GM12878 (cell line): ENCODE measurements around the gene MORC3. TPM values are rescaled to one million over a fixed set of nuclear protein-coding genes. Genes with fewer than 3 reads are reported as not detected.
"Not testable (repeated sequence)": the region's sequence is repeated elsewhere in the genome, so short reads cannot be mapped to it uniquely, and the experiment has no call there.

ENCODE experiments used
- ATAC-seq: fragments of 200-7000 bp; cut with Tn5 transposase; 3 replicates; pipeline ENCODE4 v1.9.1; 2020; ENCODE audit warnings: mild to moderate bottlenecking, moderate library complexity
- BruUV-seq: library from RNA; stranded (reverse); fragments of 400-500 nt; replicated peaks from 2 replicates; lab custom pipeline; 2021; lab: Mats Ljungman, UMichigan
- CTCF ChIA-PET: fragments of 300-600 bp; sonication (Branson Sonifier 250); formaldehyde crosslinking; extraction: SDS; loops from one replicate; lab custom pipeline; 2021; ENCODE audit warnings: inconsistent platforms; lab: Yijun Ruan, JAX
- POLR2A ChIA-PET: fragments of 350-600 bp; formaldehyde crosslinking; extraction: SDS; loops from one replicate; lab custom pipeline; 2021; ENCODE audit warnings: inconsistent platforms; lab: Charles Lee
- RAD21 ChIA-PET: fragments of 300-600 bp; sonication (Branson Sonifier 250); formaldehyde crosslinking; loops from one replicate; lab custom pipeline; 2023; ENCODE audit warnings: antibody characterized with exemption; ENCODE audit not compliant: unreplicated experiment; lab: Charles Lee
- SMC1A ChIA-PET: fragments of 300-600 bp; sonication (Branson Sonifier 250); formaldehyde crosslinking; loops from one replicate; lab custom pipeline; 2023; ENCODE audit not compliant: unreplicated experiment, uncharacterized antibody; lab: Charles Lee
- DNase-seq: peaks from one replicate; pipeline ENCODE4 v3.0.0-alpha.2; 2011; ENCODE audit warnings: low read depth, low spot score
- FAIRE-seq: peaks from 3 replicates; lab custom pipeline; 2011; peaks lifted over from hg19 to GRCh38; lab: Jason Lieb, UNC
- H2AFZ ChIP-seq: 2 replicates; pipeline ENCODE4 v1.6.0; 2011; ENCODE audit warnings: low read depth, low read length, control low read depth; ENCODE audit not compliant: control insufficient read depth
- H3K27ac ChIP-seq: 2 replicates; pipeline ENCODE4 v1.5.1; 2011; ENCODE audit warnings: control low read depth; ENCODE audit not compliant: control insufficient read depth, insufficient read depth
- H3K27me3 ChIP-seq, 2 experiments: replicated peaks in 1 of 2; 2 replicates each; pipeline versions ENCODE4 v1.6.0 to v1.6.1; 2011; ENCODE audit warnings: low read length in 1 of 2; ENCODE audit not compliant: control insufficient read depth in 2 of 2, insufficient read depth in 2 of 2
- H3K36me3 ChIP-seq, 2 experiments: 2 replicates each; pipeline ENCODE4 v1.5.1; 2011; ENCODE audit warnings: low read length in 1 of 2; ENCODE audit not compliant: control insufficient read depth in 2 of 2, insufficient read depth in 2 of 2
- H3K4me1 ChIP-seq: 2 replicates; pipeline ENCODE4 v1.6.1; 2011; ENCODE audit warnings: mild to moderate bottlenecking, low read length, moderate library complexity, mixed read lengths; ENCODE audit not compliant: control insufficient read depth, insufficient read depth
- H3K4me2 ChIP-seq: 2 replicates; pipeline ENCODE4 v1.6.0; 2011; ENCODE audit warnings: control low read depth; ENCODE audit not compliant: control insufficient read depth, insufficient read depth
- H3K4me3 ChIP-seq: fragments of 200-600 bp; sonication (generic); 2 replicates; pipeline ENCODE4 v1.5.1; 2016
- H3K79me2 ChIP-seq: 2 replicates; pipeline ENCODE4 v1.6.0; 2011; ENCODE audit warnings: low read length; ENCODE audit not compliant: control insufficient read depth, insufficient read depth
- H3K9ac ChIP-seq: 2 replicates; pipeline ENCODE4 v1.8.0; 2011; ENCODE audit warnings: low read length, control low read depth, mixed read lengths; ENCODE audit not compliant: control insufficient read depth, insufficient read depth
- H3K9me3 ChIP-seq: replicated peaks from 3 replicates; pipeline ENCODE4 v1.5.1; 2011; ENCODE audit warnings: mild to moderate bottlenecking, low read length; ENCODE audit not compliant: control insufficient read depth, insufficient read depth
- H4K20me1 ChIP-seq: 2 replicates; pipeline ENCODE4 v1.6.0; 2011; ENCODE audit not compliant: control insufficient read depth, insufficient read depth
- FOXM1 ChIP-seq: IDR thresholded peaks from 2 replicates; pipeline ENCODE4 v1.6.1; 2012; ENCODE audit warnings: low read depth, mild to moderate bottlenecking, inconsistent platforms, low read length, moderate library complexity
- NFYA ChIP-seq: IDR thresholded peaks from 2 replicates; pipeline ENCODE4 v1.6.1; 2011; ENCODE audit warnings: low read depth, mild to moderate bottlenecking, low read length, improper control_type of control experiment, borderline replicate concordance
- SIN3A ChIP-seq: IDR thresholded peaks from 2 replicates; pipeline ENCODE4 v1.6.1; 2012; ENCODE audit warnings: low read depth, low read length, improper control_type of control experiment
- WGBS: methylation state at CpG from one replicate; pipeline ENCODE4 v1.1.6; 2016; ENCODE audit warnings: low lambda C conversion rate; ENCODE audit not compliant: insufficient replicate concordance, insufficient coverage; ENCODE audit errors: missing lambda C conversion rate; 5-methylcytosine and 5-hydroxymethylcytosine counted together
- in situ Hi-C: fragments of 300-500 bp; cut with MboI; formaldehyde crosslinking; loops from 9 replicates; pipeline ENCODE4 v1.14.3; 2018; ENCODE audit warnings: mixed read lengths
- intact Hi-C: fragments of 100-400 bp; cut with micrococcal nuclease; formaldehyde crosslinking; loops from one replicate; pipeline ENCODE4 v1.14.2; 2022; ENCODE audit not compliant: unreplicated experiment
- polyA plus RNA-seq, 11 experiments: library from polyadenylated mRNA; depleted of rRNA in 4 of 11; unstranded in 6 of 11; stranded (reverse) in 5 of 11; fragments of >200 nt; fragmentation: Nextera tagmentation in 4 of 11; fragmentation: Illumina TruSeq in 1 of 11; extraction: Ambion mirVana in 4 of 11; extraction: Trizol in 1 of 11; gene quantifications; 1 replicate in 1 of 11; 2 replicates in 10 of 11; pipeline versions ENCODE4 v1.2.1 to v1.2.3, GENCODE V29; 2011 to 2016; ENCODE audit warnings: inconsistent platforms in 2 of 11, missing spikeins in 2 of 11, low read depth in 1 of 11
- total RNA-seq, 4 experiments: library from RNA; depleted of rRNA in 3 of 4; stranded (reverse); fragments of >200 nt in 3 of 4; fragmentation: Illumina TruSeq in 1 of 4; extraction: Trizol in 1 of 4; gene quantifications; 2 replicates each; pipeline versions ENCODE4 v1.2.1 to v1.2.3, GENCODE V29; 2013 to 2021

The MORC3 gene
- total and polyA plus RNA-seq, 10 of the 15 experiments (the other 5 are each of a cell fraction or from before 2014, with no cell fraction given), result 5.5 to 29.9 (median 16.3) TPM

DNA sequence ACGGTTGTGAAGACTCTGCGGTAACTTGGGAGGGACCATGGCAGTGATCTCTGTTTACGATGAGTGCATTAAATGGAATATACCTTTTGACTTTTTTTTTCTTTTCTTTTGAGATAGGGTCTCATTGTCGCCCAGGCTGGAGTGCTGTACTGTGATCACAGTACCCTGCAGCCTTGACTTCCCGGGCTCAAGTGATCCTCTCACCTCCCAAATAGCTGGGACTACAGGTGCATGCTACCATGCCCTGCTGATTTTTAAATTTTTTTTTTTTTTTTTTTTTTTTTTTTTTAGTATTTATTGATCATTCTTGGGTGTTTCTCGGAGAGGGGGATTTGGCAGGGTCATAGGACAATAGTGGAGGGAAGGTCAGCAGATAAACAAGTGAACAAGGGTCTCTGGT is 71.7 kb downstream of the MORC3 start:
- POLR2A ChIA-PET, DNase-seq, BruUV-seq, H3K79me2 ChIP-seq, SMC1A ChIA-PET, in situ Hi-C loops, H3K9me3 ChIP-seq, H3K4me1 ChIP-seq, H3K27ac ChIP-seq, H3K27me3 ChIP-seq, FAIRE-seq, ATAC-seq, H3K36me3 ChIP-seq, H4K20me1 ChIP-seq, H2AFZ ChIP-seq, H3K4me2 ChIP-seq, RAD21 ChIA-PET, H3K9ac ChIP-seq, intact Hi-C loops, H3K4me3 ChIP-seq: not testable (repeated sequence)
- WGBS, result 97% methylated on average over 5 of the region's 6 CpGs
- CTCF ChIA-PET, result interaction anchor here (1.7 kb wide), 1 partner anchor 250 kb away, joined by 8 read pairs; no protein-coding TSS in a partner anchor

DNA sequence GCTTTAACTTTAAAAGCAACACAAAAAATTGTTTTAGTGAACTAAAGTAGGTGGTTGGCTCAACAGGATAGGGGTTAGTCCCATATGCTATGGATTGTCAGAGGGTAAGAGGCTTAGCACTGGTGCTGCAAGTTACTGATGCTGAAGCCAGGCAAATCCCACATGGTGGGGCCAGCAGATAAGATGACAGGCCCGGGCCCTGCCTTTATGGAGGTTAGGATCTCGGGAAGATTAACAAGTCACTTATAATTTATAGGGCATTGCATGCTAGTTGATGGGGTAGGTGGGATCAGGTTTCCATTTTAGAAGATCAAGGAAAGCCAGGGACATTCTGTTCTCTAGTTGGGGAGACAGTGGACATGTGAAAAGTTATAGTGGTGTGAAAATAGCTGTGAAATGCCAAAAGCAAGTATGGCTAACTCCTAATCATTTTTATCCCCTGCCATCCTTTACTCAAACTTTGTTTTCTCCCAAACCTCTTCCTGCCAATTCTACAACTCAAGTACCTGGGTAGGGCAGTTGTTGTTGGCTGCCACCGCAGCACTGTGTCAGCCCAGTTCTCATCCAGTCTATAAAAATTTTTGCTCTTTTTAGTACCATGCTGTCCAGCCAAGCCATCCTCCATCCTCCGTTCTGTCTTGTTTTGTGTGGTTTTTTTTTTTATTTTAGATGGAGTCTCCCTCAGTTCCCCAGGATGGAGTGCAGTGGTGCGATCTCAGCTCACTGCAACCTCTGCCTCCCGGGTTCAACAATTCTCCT is 75.5 kb downstream of the MORC3 start:
- in situ Hi-C loops, result no loop called here
- 96% methylated on average over 6 of the region's 6 CpGs for WGBS
- no peak for FAIRE-seq

More for the DNA sequence above, 75.5 kb downstream of the MORC3 start:
- no peak overlapping the region for H3K4me2 ChIP-seq
- TF ChIP-seq NFYA (no peak), FOXM1 (no peak), SIN3A (no peak)
- H3K4me1 ChIP-seq, result no peaks in the 10 kb centered on the region
- H4K20me1 ChIP-seq, result no peaks in the 10 kb centered on the region
- H3K9ac ChIP-seq, result no peak overlapping the region
- intact Hi-C loops, result no loop called here
- no peaks in the 10 kb centered on the region for H3K27me3 ChIP-seq
- no peaks in the 10 kb centered on the region; a peak in 2 of 4 replicates for H3K36me3 ChIP-seq
- CTCF ChIA-PET, result no interaction called here
- no peak overlapping the region for H2AFZ ChIP-seq
- no TSS peak for BruUV-seq
- RAD21 ChIA-PET, result no interaction called here
- ATAC-seq (no peak), DNase-seq (no peak)
- no peak overlapping the region for H3K4me3 ChIP-seq
- H3K27ac ChIP-seq, result no peak overlapping the region
- no peaks in the 10 kb centered on the region for H3K9me3 ChIP-seq
- SMC1A ChIA-PET, result no interaction called here
- POLR2A ChIA-PET, result interaction anchor here (0.6 kb wide), 1 partner anchor 393 kb away, joined by 3 read pairs; no protein-coding TSS in a partner anchor
- no peaks in the 10 kb centered on the region for H3K79me2 ChIP-seq
